IMR-90 (cell line): ENCODE data around the gene ARHGEF38.

Experiments used
- CTCF ChIP-seq: conservative IDR thresholded peaks from 2 replicates; pipeline ENCODE4 v1.5.1; 2012; ENCODE audit warnings: mild to moderate bottlenecking, low read depth, low read length, improper control_type of control experiment
- RCOR1 ChIP-seq: IDR thresholded peaks from 2 replicates; pipeline ENCODE4 v1.6.1; 2012; ENCODE audit warnings: mild to moderate bottlenecking, low read length, improper control_type of control experiment; ENCODE audit not compliant: insufficient replicate concordance
- USF2 ChIP-seq: fragments of 150-350 bp; IDR thresholded peaks from 2 replicates; pipeline ENCODE4 v1.6.1; 2017; ENCODE audit warnings: mild to moderate bottlenecking, antibody characterized with exemption, low read length, low read depth

- no peak for TF ChIP-seq CTCF
- TF ChIP-seq RCOR1: no peak
- TF ChIP-seq USF2: no peak
These were observed 43.1 kb upstream of the ARHGEF38 start for GRCh38 chr4:105509291-105509690.
